ENCODE results near the gene KAZN. TPM values are rescaled to one million over a fixed set of nuclear protein-coding genes. Genes with fewer than 3 reads are reported as not detected.
"Not testable (repeated sequence)": the region's sequence is repeated elsewhere in the genome, so short reads cannot be mapped to it uniquely, and the experiment has no call there.

KAZN gene
- polyA plus RNA-seq, 2 donors, result 29.3 to 32.0 TPM

GRCh38 chr1:14567903-14568302 is 30.6 kb upstream of the KAZN start:
- no peak overlapping the region for H3K27ac ChIP-seq (ENCODE audit: low read depth in 2 of 2, low read length in 1 of 2)
- WGBS, 2 donors, result 87 to 90% methylated on average over 5 of the region's 5 CpGs
- H3K9me3 ChIP-seq (ENCODE audit: control insufficient read depth in 2 of 2, insufficient read depth in 1 of 2, low read depth in 1 of 2, low read length in 1 of 2), result no peaks in the 10 kb centered on the region
- H3K36me3 ChIP-seq (ENCODE audit: control insufficient read depth in 2 of 2, insufficient read depth in 2 of 2, low read length in 1 of 2), result no peaks in the 10 kb centered on the region
- H3K27me3 ChIP-seq (ENCODE audit: control insufficient read depth in 1 of 2, insufficient read depth in 2 of 2, low read length in 2 of 2), result no peaks in the 10 kb centered on the region
- no peaks in the 10 kb centered on the region for H3K4me1 ChIP-seq (ENCODE audit: control insufficient read depth in 2 of 2, insufficient read depth in 2 of 2, low read length in 1 of 2)
- no peak overlapping the region for H3K4me3 ChIP-seq (ENCODE audit: low read depth in 1 of 2, low read length in 2 of 2)

GRCh38 chr1:14568716-14569355 is 29.6 kb upstream of the KAZN start:
- Histone ChIP-seq H3K27me3 (ENCODE audit: control insufficient read depth in 1 of 2, insufficient read depth in 2 of 2, low read length in 2 of 2) (no peaks in the 10 kb centered on the region), H3K4me3 (ENCODE audit: low read depth in 1 of 2, low read length in 2 of 2) (no peak overlapping the region), H3K36me3 (ENCODE audit: control insufficient read depth in 2 of 2, insufficient read depth in 2 of 2, low read length in 1 of 2) (no peaks in the 10 kb centered on the region), H3K4me1 (ENCODE audit: control insufficient read depth in 2 of 2, insufficient read depth in 2 of 2, low read length in 1 of 2) (no peaks in the 10 kb centered on the region), H3K27ac (ENCODE audit: low read depth in 2 of 2, low read length in 1 of 2) (no peak overlapping the region), H3K9me3 (ENCODE audit: control insufficient read depth in 2 of 2, insufficient read depth in 1 of 2, low read depth in 1 of 2, low read length in 1 of 2) (no peaks in the 10 kb centered on the region)
- 92 to 95% methylated on average over 6 of the region's 8 CpGs for WGBS, 2 donors

- Histone ChIP-seq H3K4me1 (ENCODE audit: control insufficient read depth in 2 of 2, insufficient read depth in 2 of 2, low read length in 1 of 2) (no peaks in the 10 kb centered on the region), H3K27ac (ENCODE audit: low read depth in 2 of 2, low read length in 1 of 2) (no peak overlapping the region), H3K27me3 (ENCODE audit: control insufficient read depth in 1 of 2, insufficient read depth in 2 of 2, low read length in 2 of 2) (no peaks in the 10 kb centered on the region), H3K9me3 (ENCODE audit: control insufficient read depth in 2 of 2, insufficient read depth in 1 of 2, low read depth in 1 of 2, low read length in 1 of 2) (peaks cover 0 to 3% of the 10 kb centered on the region in 2 donors), H3K4me3 (ENCODE audit: low read depth in 1 of 2, low read length in 2 of 2) (no peak overlapping the region), H3K36me3 (ENCODE audit: control insufficient read depth in 2 of 2, insufficient read depth in 2 of 2, low read length in 1 of 2) (no peaks in the 10 kb centered on the region)
- 55 to 56% methylated on average over 9 of the region's 9 CpGs for WGBS, 2 donors
Observed at GRCh38 chr1:14570514-14570913, 28.0 kb upstream of the KAZN start.

DNA sequence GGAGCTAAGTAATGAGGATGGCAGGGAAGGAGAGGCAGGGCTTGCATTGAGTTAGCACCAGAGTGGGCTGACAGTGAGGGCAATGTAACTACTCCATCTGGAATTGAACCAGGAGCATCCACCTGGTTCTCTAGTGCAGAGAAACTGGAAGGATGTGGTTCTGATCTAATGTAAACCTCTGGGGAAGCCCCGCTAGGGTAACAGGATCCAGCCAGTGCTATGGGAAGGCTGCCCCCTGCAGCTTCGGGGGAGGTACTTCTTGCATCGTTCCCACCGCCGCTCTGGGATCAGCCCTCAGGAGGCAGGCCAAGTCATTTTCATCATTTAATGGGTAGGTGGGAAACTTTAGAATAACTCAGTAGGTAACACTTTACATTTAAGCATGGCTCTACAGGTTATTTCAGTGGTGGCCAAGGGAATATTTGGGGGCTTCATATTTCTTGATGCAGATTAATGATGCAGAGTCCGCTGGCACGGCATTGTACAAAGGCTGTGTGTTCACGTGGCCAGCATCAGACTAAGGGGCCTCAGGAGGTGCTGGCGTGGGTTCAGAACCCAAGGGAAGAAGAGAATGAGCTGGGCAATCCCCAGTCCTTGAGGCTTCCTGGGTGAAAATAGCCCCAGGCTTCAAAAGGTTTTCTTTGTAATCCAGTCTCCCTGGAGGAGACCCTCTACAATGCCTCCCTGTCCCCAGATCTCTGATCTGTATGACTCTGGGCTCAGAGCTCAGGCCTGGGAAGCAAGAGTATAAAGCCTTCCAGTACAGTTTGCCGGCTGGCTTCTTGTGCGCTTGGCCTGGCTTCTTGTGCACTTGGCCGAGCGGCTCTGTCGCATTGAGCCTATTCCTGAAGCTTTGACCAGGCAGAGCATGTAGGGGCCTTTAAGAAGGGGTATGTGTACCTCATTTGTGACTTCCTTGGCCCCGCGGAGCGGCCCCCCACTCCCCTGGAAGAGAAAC is 26.4 kb upstream of the KAZN start:
- Histone ChIP-seq H3K27ac (ENCODE audit: low read depth in 2 of 2, low read length in 1 of 2) (no peak overlapping the region), H3K4me3 (ENCODE audit: low read depth in 1 of 2, low read length in 2 of 2) (no peak overlapping the region), H3K27me3 (ENCODE audit: control insufficient read depth in 1 of 2, insufficient read depth in 2 of 2, low read length in 2 of 2) (peaks cover 0 to 2% of the 10 kb centered on the region in 2 donors), H3K36me3 (ENCODE audit: control insufficient read depth in 2 of 2, insufficient read depth in 2 of 2, low read length in 1 of 2) (no peaks in the 10 kb centered on the region), H3K4me1 (ENCODE audit: control insufficient read depth in 2 of 2, insufficient read depth in 2 of 2, low read length in 1 of 2) (no peaks in the 10 kb centered on the region), H3K9me3 (ENCODE audit: control insufficient read depth in 2 of 2, insufficient read depth in 1 of 2, low read depth in 1 of 2, low read length in 1 of 2) (peaks cover 0 to 3% of the 10 kb centered on the region in 2 donors)
- WGBS, 2 donors, result 89 to 92% methylated on average over 17 of the region's 17 CpGs

DNA sequence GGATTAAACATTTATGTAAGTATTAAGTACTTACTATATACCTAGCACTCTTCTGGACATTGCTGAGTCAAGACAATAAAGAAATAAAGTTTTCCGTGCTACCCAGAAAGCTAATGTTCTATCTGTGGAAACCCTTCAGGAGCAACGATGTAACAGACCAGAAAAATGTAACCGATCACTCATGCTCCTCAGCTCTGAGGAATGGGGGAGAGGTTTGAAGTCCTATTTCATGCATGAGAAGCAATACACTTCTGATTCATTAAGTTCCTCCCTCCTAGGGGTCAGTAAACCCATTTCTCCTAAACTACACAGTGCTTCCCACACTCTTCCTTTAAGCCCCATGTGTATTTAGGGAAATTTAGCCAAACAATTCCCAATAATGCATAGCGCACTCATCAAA is 25.6 kb upstream of the KAZN start:
- H3K36me3 ChIP-seq (ENCODE audit: control insufficient read depth in 2 of 2, insufficient read depth in 2 of 2, low read length in 1 of 2), result no peaks in the 10 kb centered on the region
- no peak overlapping the region for H3K4me3 ChIP-seq (ENCODE audit: low read depth in 1 of 2, low read length in 2 of 2)
- 90 to 93% methylated on average over 4 of the region's 4 CpGs for WGBS, 2 donors
- peaks cover 0 to 2% of the 10 kb centered on the region in 2 donors for H3K27me3 ChIP-seq (ENCODE audit: control insufficient read depth in 1 of 2, insufficient read depth in 2 of 2, low read length in 2 of 2)
- peaks cover 0 to 3% of the 10 kb centered on the region in 2 donors for H3K9me3 ChIP-seq (ENCODE audit: control insufficient read depth in 2 of 2, insufficient read depth in 1 of 2, low read depth in 1 of 2, low read length in 1 of 2)
- no peak overlapping the region for H3K27ac ChIP-seq (ENCODE audit: low read depth in 2 of 2, low read length in 1 of 2)
- no peaks in the 10 kb centered on the region for H3K4me1 ChIP-seq (ENCODE audit: control insufficient read depth in 2 of 2, insufficient read depth in 2 of 2, low read length in 1 of 2)

DNA sequence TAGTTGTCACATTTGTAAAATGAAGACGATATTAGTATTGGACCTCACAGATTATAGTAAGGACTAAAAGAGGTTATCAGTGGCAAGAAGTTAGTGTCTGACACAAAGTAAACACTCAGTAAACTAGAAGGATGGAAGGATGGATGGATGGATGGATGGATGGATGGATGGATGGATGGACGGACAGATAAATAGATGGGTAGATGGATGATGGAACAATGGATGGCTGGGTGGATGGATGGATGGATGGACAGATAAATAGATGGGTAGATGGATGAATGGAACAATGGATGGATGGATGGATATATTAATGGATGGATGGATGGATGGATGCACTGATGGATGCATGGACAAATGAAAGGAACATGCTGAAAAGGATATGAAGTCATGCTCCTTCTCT is 22.3 kb upstream of the KAZN start:
- H3K9me3 ChIP-seq (ENCODE audit: control insufficient read depth in 2 of 2, insufficient read depth in 1 of 2, low read depth in 1 of 2, low read length in 1 of 2), result peaks cover 0 to 3% of the 10 kb centered on the region in 2 donors
- WGBS, 2 donors, result 92 to 97% methylated on average over 2 of the region's 2 CpGs
- no peak overlapping the region for H3K27ac ChIP-seq (ENCODE audit: low read depth in 2 of 2, low read length in 1 of 2)
- peaks cover 0 to 2% of the 10 kb centered on the region in 2 donors for H3K27me3 ChIP-seq (ENCODE audit: control insufficient read depth in 1 of 2, insufficient read depth in 2 of 2, low read length in 2 of 2)
- H3K4me1 ChIP-seq (ENCODE audit: control insufficient read depth in 2 of 2, insufficient read depth in 2 of 2, low read length in 1 of 2), result no peaks in the 10 kb centered on the region
- H3K36me3 ChIP-seq (ENCODE audit: control insufficient read depth in 2 of 2, insufficient read depth in 2 of 2, low read length in 1 of 2), result no peaks in the 10 kb centered on the region
- no peak overlapping the region for H3K4me3 ChIP-seq (ENCODE audit: low read depth in 1 of 2, low read length in 2 of 2)

- Histone ChIP-seq H3K27ac (ENCODE audit: low read depth in 2 of 2, low read length in 1 of 2) (no peak overlapping the region), H3K4me3 (ENCODE audit: low read depth in 1 of 2, low read length in 2 of 2) (no peak overlapping the region), H3K4me1 (ENCODE audit: control insufficient read depth in 2 of 2, insufficient read depth in 2 of 2, low read length in 1 of 2) (no peaks in the 10 kb centered on the region), H3K36me3 (ENCODE audit: control insufficient read depth in 2 of 2, insufficient read depth in 2 of 2, low read length in 1 of 2) (no peaks in the 10 kb centered on the region), H3K9me3 (ENCODE audit: control insufficient read depth in 2 of 2, insufficient read depth in 1 of 2, low read depth in 1 of 2, low read length in 1 of 2) (peaks cover 0 to 3% of the 10 kb centered on the region in 2 donors), H3K27me3 (ENCODE audit: control insufficient read depth in 1 of 2, insufficient read depth in 2 of 2, low read length in 2 of 2) (peaks cover 0 to 2% of the 10 kb centered on the region in 2 donors)
- WGBS, 2 donors, result 81 to 84% methylated on average over 3 of the region's 3 CpGs
Observed at GRCh38 chr1:14577261-14577660, 21.2 kb upstream of the KAZN start.

DNA sequence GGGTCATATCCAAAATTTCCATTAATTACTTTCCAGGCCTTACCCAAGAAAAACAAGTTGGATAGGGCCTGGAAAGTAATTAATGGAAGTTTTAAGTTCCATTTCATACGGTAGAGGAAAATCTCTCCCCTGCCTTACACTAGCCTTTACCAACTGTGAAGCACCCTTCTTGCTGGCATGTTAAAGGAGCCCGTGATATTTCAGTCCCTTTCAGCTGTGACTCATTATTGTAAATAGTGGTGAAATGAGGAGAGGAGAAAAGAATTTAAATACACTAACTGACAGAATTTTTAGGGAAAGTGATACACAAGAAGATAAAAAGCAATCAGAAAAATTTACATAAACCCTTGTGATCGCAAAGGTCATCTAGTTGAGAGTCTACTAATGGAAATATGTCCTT is 20.3 kb upstream of the KAZN start:
- H3K4me1 ChIP-seq (ENCODE audit: control insufficient read depth in 2 of 2, insufficient read depth in 2 of 2, low read length in 1 of 2), result no peaks in the 10 kb centered on the region
- WGBS, 2 donors, result 57 to 71% methylated on average over 3 of the region's 3 CpGs
- peaks cover 0 to 3% of the 10 kb centered on the region in 2 donors for H3K9me3 ChIP-seq (ENCODE audit: control insufficient read depth in 2 of 2, insufficient read depth in 1 of 2, low read depth in 1 of 2, low read length in 1 of 2)
- H3K27ac ChIP-seq (ENCODE audit: low read depth in 2 of 2, low read length in 1 of 2), result no peak overlapping the region
- H3K27me3 ChIP-seq (ENCODE audit: control insufficient read depth in 1 of 2, insufficient read depth in 2 of 2, low read length in 2 of 2), result peaks cover 0 to 2% of the 10 kb centered on the region in 2 donors
- no peaks in the 10 kb centered on the region for H3K36me3 ChIP-seq (ENCODE audit: control insufficient read depth in 2 of 2, insufficient read depth in 2 of 2, low read length in 1 of 2)
- no peak overlapping the region for H3K4me3 ChIP-seq (ENCODE audit: low read depth in 1 of 2, low read length in 2 of 2)

DNA sequence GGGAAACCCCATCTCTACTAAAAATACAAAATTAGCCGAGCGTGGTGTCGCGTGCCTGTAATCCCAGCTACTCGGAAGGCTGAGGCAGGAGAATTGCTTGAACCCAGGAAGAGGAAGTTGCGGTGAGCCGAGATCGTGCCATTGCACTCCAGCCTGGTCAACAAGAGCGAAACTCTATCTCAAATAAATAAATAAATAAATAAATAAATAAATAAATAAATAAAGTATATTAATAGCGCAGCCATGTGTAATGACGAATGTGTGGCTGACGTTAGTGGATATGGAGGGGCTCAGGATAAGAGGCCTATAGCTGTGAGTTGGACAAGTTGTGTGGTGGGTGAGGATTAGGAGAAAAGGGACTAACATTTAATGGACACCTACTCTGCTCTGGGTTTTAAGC is 18.2 kb upstream of the KAZN start:
- H3K27ac ChIP-seq (ENCODE audit: low read depth in 2 of 2, low read length in 1 of 2), result not testable (repeated sequence)
- WGBS, 2 donors, result 90 to 96% methylated on average over 12 of the region's 12 CpGs

More for the DNA sequence above, 18.2 kb upstream of the KAZN start:
- H3K4me1 ChIP-seq (ENCODE audit: control insufficient read depth in 2 of 2, insufficient read depth in 2 of 2, low read length in 1 of 2); H3K9me3 ChIP-seq (ENCODE audit: control insufficient read depth in 2 of 2, insufficient read depth in 1 of 2, low read depth in 1 of 2, low read length in 1 of 2); H3K27me3 ChIP-seq (ENCODE audit: control insufficient read depth in 1 of 2, insufficient read depth in 2 of 2, low read length in 2 of 2); H3K36me3 ChIP-seq (ENCODE audit: control insufficient read depth in 2 of 2, insufficient read depth in 2 of 2, low read length in 1 of 2); H3K4me3 ChIP-seq (ENCODE audit: low read depth in 1 of 2, low read length in 2 of 2): not testable (repeated sequence)
